NCI-H748 (cell line): ENCODE results near the gene CHST9.
"Not testable (repeated sequence)": the region's sequence is repeated elsewhere in the genome, so short reads cannot be mapped to it uniquely, and the experiment has no call there.

ENCODE experiments used
- DNase-seq: peaks from one replicate; lab custom pipeline; 2025; ENCODE audit not compliant: unreplicated experiment; lab: John Stamatoyannopoulos, UW

CHST9 gene

DNA sequence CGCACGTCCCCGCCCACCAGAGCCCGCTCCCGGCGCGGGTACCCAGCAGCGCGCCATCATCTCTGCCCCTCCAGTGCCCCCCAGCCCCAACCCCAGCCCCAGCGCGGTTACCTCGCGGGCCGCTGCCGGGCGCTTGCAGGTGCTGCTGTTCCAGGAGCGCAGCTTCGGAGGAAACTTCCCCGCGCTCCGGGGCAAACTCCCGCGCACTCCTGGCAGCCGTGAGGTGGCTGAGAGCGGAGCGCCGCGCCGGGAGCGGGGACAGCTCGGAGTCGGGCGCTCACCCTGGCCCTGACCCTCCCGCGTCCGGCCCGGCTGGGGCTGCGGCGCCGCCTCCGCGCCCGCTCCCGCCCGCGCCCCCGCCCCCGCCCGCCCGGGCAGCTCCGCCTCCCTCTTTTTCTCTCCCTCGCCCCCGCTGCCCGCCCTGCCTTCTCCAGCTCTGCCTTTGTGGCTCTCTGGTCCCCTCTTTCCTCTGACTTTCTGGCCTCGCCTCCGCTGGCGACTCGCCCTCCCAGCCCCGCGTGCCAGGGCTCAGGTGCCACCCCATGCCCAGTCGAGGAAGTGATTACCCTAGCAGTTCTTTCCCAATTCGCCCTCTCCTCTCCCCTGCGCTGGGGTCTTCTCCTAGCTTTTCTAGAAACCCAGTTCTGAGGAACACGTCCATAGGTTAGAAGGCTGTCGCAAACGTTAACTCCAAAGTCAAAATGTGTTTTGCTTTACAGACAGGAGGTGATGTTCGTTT lies at the start of gene CHST9:
TSS of gene CHST9 (minus strand) at position 284 of the 739 bp plus-strand sequence. CDS start 42,499 bp downstream, outside the sequence.
- DNase-seq, result peak; percentile 80

- not testable (repeated sequence) for DNase-seq
These were observed 47.2 kb upstream of the CHST9 start for GRCh38 chr18:27232355-27232754.

GRCh38 chr18:27231671-27232070 lies 46.6 kb upstream of the CHST9 start:
- DNase-seq, result not testable (repeated sequence)

DNA sequence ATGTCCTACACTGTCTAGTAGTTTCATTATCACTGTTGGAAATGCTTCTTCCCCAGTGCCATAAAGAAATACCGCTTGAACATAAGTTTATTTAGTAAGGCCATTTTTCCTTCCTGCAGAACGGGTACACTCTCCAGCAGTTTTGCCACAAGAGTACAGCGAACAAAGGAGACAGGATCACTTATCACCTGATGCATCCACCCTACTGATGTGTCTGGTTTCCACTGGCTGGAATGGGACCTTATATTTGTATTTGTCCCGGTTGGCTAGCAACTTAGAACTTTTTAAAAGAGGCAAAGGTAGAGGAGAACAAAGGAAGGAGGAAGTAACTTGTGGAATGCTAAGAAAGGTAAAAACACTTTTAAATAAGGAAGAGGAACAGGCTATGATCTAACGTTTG lies 46.1 kb upstream of the CHST9 start:
- not testable (repeated sequence) for DNase-seq

GRCh38 chr18:27227721-27228120 lies 42.6 kb upstream of the CHST9 start:
- no peak for DNase-seq

DNA sequence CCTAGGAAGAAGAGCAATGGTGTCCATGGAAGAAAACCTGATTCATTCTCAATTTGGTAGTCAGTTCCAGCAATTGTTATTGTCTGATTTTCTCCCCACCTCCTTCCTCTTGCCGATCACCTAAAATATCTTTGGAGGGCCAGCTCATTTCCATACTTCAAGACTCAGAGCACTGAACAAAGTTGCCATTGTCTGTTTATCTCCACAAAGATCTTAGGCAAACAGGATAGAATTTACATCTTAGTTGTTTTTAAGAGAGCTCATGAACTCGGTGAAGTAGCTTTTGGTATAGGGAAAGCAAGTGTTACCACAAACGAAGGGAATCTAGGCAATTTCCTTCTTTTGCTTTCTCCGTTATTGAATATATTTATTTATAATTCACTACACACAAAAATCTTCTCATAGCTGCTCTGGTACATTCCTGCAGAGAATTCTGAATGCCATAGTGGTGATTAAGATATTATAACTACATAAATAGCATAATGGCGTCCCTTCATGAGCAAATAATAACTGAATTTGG lies 41.5 kb upstream of the CHST9 start:
- no peak for DNase-seq

DNA sequence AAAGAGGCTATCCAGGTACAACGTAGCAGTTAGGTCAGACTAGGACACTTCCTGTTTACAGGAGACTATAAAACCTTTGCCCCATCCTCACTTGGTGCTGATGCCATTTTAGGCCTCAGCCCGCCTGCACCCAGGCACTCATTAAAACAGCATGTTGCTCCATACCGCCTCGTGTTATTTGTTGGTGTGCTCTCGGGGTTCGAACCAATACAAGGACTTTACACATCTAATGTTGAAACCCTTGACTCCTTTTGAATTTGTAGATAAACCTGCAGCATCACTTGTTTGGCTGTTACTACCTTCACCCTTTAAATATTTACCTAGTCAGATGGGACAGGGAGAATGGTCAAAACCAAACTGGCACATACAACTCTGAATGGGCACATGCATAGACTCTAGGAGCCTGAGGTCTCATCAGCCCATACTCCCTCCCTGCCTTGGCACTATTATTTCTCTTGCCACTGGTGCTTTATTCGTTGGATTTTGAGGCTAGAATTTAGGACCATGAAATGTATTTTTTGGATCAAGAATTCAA lies 40.9 kb upstream of the CHST9 start:
- no peak for DNase-seq

GRCh38 chr18:27223526-27224291 lies 38.6 kb upstream of the CHST9 start:
- DNase-seq, result peak; percentile 94

DNA sequence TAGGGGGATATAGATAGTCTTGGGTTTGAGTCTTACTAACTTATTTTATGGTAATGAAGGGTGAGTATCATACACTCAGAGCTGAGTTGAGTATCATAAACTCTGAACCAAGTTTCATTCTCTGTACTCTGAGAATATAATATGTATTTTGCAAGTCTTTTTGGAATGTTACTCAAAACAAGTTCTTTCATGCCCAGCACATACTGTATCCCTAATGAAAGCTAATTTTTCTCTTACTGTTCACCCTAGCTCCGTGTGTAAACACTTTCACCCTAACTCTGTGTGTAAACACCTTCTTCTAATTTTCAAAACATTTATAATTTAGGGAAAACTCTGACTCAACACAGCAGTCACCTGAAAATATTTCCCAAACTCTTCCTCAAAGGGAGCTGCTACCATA lies 29.7 kb upstream of the CHST9 start:
- DNase-seq, result no peak

DNA sequence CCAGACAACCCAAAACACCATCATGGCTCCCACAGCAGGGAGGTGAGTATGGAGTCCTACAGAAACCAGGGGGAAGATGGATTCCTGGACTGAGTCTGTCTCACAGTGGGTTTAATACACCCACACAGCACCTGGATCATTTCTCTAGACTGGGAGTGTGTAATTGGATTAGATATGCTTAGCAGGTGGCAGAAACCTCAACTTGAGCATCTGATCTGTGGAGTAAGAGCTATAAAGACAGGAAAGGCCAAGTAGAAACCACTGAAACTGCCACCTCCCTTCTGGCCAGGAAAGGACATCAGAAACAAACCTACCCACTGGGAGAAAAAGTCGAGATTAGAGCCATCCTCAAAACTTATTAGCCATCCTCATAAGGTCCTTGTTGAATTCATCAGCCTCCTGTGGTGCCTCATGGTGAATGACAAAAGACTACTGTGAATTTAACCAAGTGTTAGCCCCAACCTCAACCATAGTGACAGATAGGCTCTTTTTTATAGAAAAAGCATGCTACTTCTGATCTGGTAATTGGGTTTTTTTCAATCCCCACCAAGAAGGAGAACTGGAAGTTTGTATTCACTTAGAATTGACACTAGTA lies 28.1 kb upstream of the CHST9 start:
- DNase-seq, result no peak

- DNase-seq, result no peak
These were observed 26.5 kb upstream of the CHST9 start for GRCh38 chr18:27211569-27211968.

DNA sequence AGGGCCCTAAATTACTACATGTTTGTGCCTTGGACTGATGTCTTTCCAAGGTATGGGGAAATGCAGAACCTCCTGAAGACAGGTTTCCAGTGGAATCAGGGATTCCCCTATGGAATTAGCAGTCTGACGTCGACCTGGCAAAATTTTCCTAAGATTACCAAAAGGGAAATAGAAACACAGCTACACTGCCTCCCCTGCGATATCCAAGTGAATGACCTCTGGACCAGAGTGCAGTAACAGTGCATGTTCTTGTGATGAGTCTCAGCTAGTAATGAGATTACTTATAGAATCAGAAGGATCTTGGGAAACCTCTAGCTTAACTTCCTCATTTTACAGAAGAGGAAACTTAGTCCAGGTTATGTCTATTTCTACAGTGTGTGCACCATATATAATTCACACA lies 21.3 kb upstream of the CHST9 start:
- no peak for DNase-seq

DNA sequence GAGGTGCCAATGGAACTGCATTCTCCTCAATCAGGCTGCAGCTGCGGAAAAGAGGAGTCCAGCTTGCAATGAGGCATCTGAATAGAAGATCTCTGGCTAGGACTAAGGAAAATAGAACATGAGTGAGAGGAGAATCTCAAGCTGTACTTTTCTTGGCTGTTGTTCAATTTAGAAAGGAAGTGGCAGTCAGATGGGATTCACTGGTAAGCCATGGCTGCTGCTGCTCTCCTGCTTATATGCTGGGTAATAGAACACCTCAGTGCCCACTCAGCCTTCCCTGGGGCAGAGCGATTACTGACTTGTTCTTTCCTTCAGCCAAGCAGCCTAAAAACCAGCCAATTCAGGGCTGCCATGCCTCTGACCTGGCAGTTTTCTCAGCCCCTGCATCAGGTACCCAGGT lies 17.6 kb upstream of the CHST9 start:
- DNase-seq, result no peak

- DNase-seq, result no peak
These were observed 12.9 kb upstream of the CHST9 start for GRCh38 chr18:27198036-27198435.

GRCh38 chr18:27188309-27188708 lies 3.2 kb upstream of the CHST9 start:
- DNase-seq, result no peak

- DNase-seq, result peak; percentile 56
These were observed 789 bp upstream of the CHST9 start for GRCh38 chr18:27185897-27186296.

- DNase-seq, result peak; percentile 80
These were observed 738 bp downstream of the CHST9 start for GRCh38 chr18:27184115-27185024.

DNA sequence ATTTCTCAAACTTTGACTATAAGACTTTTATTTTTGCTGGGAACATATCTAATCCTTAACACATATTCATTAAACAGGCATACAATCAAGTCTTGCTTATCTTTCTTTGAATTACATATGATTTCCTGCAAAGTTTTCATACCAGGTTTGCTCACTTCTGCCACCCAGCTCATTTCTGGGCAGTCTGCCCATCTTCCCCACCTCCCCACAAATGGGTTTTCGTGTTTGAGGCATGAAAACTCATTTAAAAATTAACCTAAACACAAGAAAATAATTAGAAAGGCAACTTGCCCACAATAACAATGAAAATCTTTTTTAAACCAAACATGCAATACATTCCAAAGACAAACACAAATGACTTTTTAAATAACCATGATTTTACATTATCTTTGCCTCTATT lies 3.4 kb downstream of the CHST9 start:
- DNase-seq, result no peak

GRCh38 chr18:27178424-27178823 lies 6.7 kb downstream of the CHST9 start:
- DNase-seq, result no peak

GRCh38 chr18:27175914-27176313 lies 9.2 kb downstream of the CHST9 start:
- DNase-seq, result no peak
